ENCODE data around the gene RSF1.
A peak's percentile ranks its signal among the peaks of the same experiment; 100 is the strongest.

DNA sequence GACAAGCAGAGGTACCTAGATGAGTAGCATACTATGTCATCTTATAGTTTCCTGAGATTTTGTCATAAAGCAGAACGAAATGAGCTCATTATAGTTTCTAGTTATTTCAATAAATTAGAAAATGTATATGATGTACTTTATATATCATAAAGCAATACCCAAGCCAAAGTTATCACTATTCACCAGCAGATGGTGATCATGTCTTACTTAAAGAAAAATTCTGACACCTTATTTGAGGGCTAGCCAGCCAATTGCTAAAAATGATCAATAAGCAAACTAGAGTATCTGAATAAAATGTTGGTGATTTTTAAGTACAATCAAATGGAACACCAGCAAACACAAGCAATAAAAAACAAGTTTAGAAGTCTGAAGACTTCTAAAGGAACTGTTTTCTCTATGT is 44.1 kb downstream of the RSF1 start:
- TF ChIP-seq, protein P1, sequence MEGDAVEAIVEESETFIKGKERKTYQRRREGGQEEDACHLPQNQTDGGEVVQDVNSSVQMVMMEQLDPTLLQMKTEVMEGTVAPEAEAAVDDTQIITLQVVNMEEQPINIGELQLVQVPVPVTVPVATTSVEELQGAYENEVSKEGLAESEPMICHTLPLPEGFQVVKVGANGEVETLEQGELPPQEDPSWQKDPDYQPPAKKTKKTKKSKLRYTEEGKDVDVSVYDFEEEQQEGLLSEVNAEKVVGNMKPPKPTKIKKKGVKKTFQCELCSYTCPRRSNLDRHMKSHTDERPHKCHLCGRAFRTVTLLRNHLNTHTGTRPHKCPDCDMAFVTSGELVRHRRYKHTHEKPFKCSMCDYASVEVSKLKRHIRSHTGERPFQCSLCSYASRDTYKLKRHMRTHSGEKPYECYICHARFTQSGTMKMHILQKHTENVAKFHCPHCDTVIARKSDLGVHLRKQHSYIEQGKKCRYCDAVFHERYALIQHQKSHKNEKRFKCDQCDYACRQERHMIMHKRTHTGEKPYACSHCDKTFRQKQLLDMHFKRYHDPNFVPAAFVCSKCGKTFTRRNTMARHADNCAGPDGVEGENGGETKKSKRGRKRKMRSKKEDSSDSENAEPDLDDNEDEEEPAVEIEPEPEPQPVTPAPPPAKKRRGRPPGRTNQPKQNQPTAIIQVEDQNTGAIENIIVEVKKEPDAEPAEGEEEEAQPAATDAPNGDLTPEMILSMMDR (optimal IDR thresholded peaks at IDR 0.05 in 1 of 3, IDR thresholded peaks at IDR 0.05 in 1 of 3, conservative IDR thresholded peaks at IDR 0.05 in 1 of 3; ENCODE audit: extremely low read depth in 1 of 3, insufficient read depth in 2 of 3, low read length in 3 of 3): peak in 1 of 3 experiments; percentile 33
- no peak for TF ChIP-seq EZH2 (IDR thresholded peaks at IDR 0.05; ENCODE audit: low read length)
